GM12878 (cell line): ENCODE data around the gene DOHH. TPM values are rescaled to one million over a fixed set of nuclear protein-coding genes. Genes with fewer than 3 reads are reported as not detected.

Source experiments
- ATAC-seq: fragments of 200-7000 bp; cut with Tn5 transposase; 3 replicates; pipeline ENCODE4 v1.9.1; 2020; ENCODE audit warnings: mild to moderate bottlenecking, moderate library complexity
- BruUV-seq: library from RNA; stranded (reverse); fragments of 400-500 nt; replicated peaks from 2 replicates; lab custom pipeline; 2021; lab: Mats Ljungman, UMichigan
- CTCF ChIA-PET: fragments of 300-600 bp; sonication (Branson Sonifier 250); formaldehyde crosslinking; extraction: SDS; loops from one replicate; lab custom pipeline; 2021; ENCODE audit warnings: inconsistent platforms; lab: Yijun Ruan, JAX
- POLR2A ChIA-PET: fragments of 350-600 bp; formaldehyde crosslinking; extraction: SDS; loops from one replicate; lab custom pipeline; 2021; ENCODE audit warnings: inconsistent platforms; lab: Charles Lee
- RAD21 ChIA-PET: fragments of 300-600 bp; sonication (Branson Sonifier 250); formaldehyde crosslinking; loops from one replicate; lab custom pipeline; 2023; ENCODE audit warnings: antibody characterized with exemption; ENCODE audit not compliant: unreplicated experiment; lab: Charles Lee
- SMC1A ChIA-PET: fragments of 300-600 bp; sonication (Branson Sonifier 250); formaldehyde crosslinking; loops from one replicate; lab custom pipeline; 2023; ENCODE audit not compliant: unreplicated experiment, uncharacterized antibody; lab: Charles Lee
- DNase-seq: peaks from one replicate; pipeline ENCODE4 v3.0.0-alpha.2; 2011; ENCODE audit warnings: low read depth, low spot score
- FAIRE-seq: peaks from 3 replicates; lab custom pipeline; 2011; peaks lifted over from hg19 to GRCh38; lab: Jason Lieb, UNC
- H2AFZ ChIP-seq: 2 replicates; pipeline ENCODE4 v1.6.0; 2011; ENCODE audit warnings: low read depth, low read length, control low read depth; ENCODE audit not compliant: control insufficient read depth
- H3K27ac ChIP-seq: 2 replicates; pipeline ENCODE4 v1.5.1; 2011; ENCODE audit warnings: control low read depth; ENCODE audit not compliant: control insufficient read depth, insufficient read depth
- H3K27me3 ChIP-seq, 2 experiments: replicated peaks in 1 of 2; 2 replicates each; pipeline versions ENCODE4 v1.6.0 to v1.6.1; 2011; ENCODE audit warnings: low read length in 1 of 2; ENCODE audit not compliant: control insufficient read depth in 2 of 2, insufficient read depth in 2 of 2
- H3K36me3 ChIP-seq, 2 experiments: 2 replicates each; pipeline ENCODE4 v1.5.1; 2011; ENCODE audit warnings: low read length in 1 of 2; ENCODE audit not compliant: control insufficient read depth in 2 of 2, insufficient read depth in 2 of 2
- H3K4me1 ChIP-seq: 2 replicates; pipeline ENCODE4 v1.6.1; 2011; ENCODE audit warnings: mild to moderate bottlenecking, low read length, moderate library complexity, mixed read lengths; ENCODE audit not compliant: control insufficient read depth, insufficient read depth
- H3K4me2 ChIP-seq: 2 replicates; pipeline ENCODE4 v1.6.0; 2011; ENCODE audit warnings: control low read depth; ENCODE audit not compliant: control insufficient read depth, insufficient read depth
- H3K4me3 ChIP-seq: fragments of 200-600 bp; sonication (generic); 2 replicates; pipeline ENCODE4 v1.5.1; 2016
- H3K79me2 ChIP-seq: 2 replicates; pipeline ENCODE4 v1.6.0; 2011; ENCODE audit warnings: low read length; ENCODE audit not compliant: control insufficient read depth, insufficient read depth
- H3K9ac ChIP-seq: 2 replicates; pipeline ENCODE4 v1.8.0; 2011; ENCODE audit warnings: low read length, control low read depth, mixed read lengths; ENCODE audit not compliant: control insufficient read depth, insufficient read depth
- H3K9me3 ChIP-seq: replicated peaks from 3 replicates; pipeline ENCODE4 v1.5.1; 2011; ENCODE audit warnings: mild to moderate bottlenecking, low read length; ENCODE audit not compliant: control insufficient read depth, insufficient read depth
- H4K20me1 ChIP-seq: 2 replicates; pipeline ENCODE4 v1.6.0; 2011; ENCODE audit not compliant: control insufficient read depth, insufficient read depth
- SPI1 ChIP-seq: IDR thresholded peaks from 2 replicates; pipeline ENCODE4 v1.6.1; 2011; ENCODE audit warnings: low read depth, mild to moderate bottlenecking, low read length, moderate library complexity, borderline replicate concordance; ENCODE audit not compliant: insufficient read depth
- TAF1 ChIP-seq: IDR thresholded peaks from 2 replicates; pipeline ENCODE4 v1.6.1; 2011; ENCODE audit warnings: mild to moderate bottlenecking, low read depth, low read length, borderline replicate concordance
- ZNF24 ChIP-seq: fragments of 450-650 bp; IDR thresholded peaks from 2 replicates; pipeline ENCODE4 v1.6.1; 2017; ENCODE audit warnings: antibody characterized with exemption, mild to moderate bottlenecking
- ZNF274 ChIP-seq: IDR thresholded peaks from one replicate; pipeline ENCODE4 v1.8.0; 2011; ENCODE audit not compliant: insufficient read length, insufficient read depth
- WGBS: methylation state at CpG from one replicate; pipeline ENCODE4 v1.1.6; 2016; ENCODE audit warnings: low lambda C conversion rate; ENCODE audit not compliant: insufficient replicate concordance, insufficient coverage; ENCODE audit errors: missing lambda C conversion rate; 5-methylcytosine and 5-hydroxymethylcytosine counted together
- in situ Hi-C: fragments of 300-500 bp; cut with MboI; formaldehyde crosslinking; loops from 9 replicates; pipeline ENCODE4 v1.14.3; 2018; ENCODE audit warnings: mixed read lengths
- intact Hi-C: fragments of 100-400 bp; cut with micrococcal nuclease; formaldehyde crosslinking; loops from one replicate; pipeline ENCODE4 v1.14.2; 2022; ENCODE audit not compliant: unreplicated experiment
- polyA plus RNA-seq, 11 experiments: library from polyadenylated mRNA; depleted of rRNA in 4 of 11; unstranded in 6 of 11; stranded (reverse) in 5 of 11; fragments of >200 nt; fragmentation: Nextera tagmentation in 4 of 11; fragmentation: Illumina TruSeq in 1 of 11; extraction: Ambion mirVana in 4 of 11; extraction: Trizol in 1 of 11; gene quantifications; 1 replicate in 1 of 11; 2 replicates in 10 of 11; pipeline versions ENCODE4 v1.2.1 to v1.2.3, GENCODE V29; 2011 to 2016; ENCODE audit warnings: inconsistent platforms in 2 of 11, missing spikeins in 2 of 11, low read depth in 1 of 11
- total RNA-seq, 4 experiments: library from RNA; depleted of rRNA in 3 of 4; stranded (reverse); fragments of >200 nt in 3 of 4; fragmentation: Illumina TruSeq in 1 of 4; extraction: Trizol in 1 of 4; gene quantifications; 2 replicates each; pipeline versions ENCODE4 v1.2.1 to v1.2.3, GENCODE V29; 2013 to 2021

DOHH gene
- total and polyA plus RNA-seq, 10 of the 15 experiments (the other 5 are each of a cell fraction or from before 2014, with no cell fraction given): 0.11 to 28.6 (median 11.7) TPM

DNA sequence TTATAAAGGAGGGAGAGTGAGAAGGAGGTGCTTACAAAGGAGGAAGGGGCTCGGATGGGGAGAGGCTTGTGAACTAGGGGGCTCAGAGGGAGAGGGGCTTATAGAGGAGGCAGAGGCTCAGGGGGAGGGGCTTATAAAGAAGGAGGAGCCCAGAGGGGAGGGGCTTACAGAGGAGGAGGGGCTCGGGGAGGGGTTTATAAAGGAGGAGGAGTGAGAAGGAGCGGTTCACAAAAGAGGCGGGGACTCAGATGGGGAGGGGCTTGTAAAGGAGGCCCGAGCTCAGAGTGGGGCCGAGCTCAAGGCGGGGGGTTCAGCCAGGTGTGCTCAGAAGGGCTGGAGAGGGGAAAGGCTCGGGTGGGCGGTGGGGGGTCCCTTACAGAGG, 20.6 kb downstream of the DOHH start (continued):
- TF ChIP-seq ZNF274 (no peak), TAF1 (no peak), SPI1 (no peak)

DNA sequence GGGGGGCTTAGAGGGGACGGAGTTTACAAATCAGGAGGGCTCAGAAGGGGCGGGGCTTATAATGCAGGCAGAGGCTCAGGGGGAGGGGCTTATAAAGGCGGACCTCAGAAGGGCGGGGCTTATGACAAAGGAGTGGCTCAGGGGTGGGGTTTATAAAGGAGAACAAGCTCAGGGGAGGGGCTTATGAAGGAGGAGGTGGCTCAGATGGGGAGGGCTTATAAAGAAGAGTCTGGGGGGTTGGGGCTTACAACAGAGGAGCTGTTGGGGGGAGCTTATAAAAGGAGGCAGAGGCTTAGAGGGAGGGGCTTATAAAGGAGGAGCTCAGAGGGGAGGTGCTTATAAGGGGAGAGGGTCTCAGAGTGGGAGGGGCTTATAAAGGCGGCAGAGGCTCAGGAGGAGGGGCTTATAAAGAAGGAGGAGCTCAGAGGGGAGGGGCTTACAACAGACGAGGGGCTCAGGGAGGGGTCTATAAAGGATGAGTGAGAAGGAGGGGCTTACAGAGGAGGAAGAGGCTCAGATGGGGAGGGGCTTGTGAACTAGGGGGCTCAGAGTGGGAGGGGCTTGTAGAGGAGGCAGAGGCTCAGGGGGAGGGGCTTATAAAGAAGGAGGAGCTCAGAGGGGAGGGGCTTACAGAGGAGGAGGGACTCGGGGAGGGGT, 21.2 kb downstream of the DOHH start:
- no peak overlapping the region for H2AFZ ChIP-seq
- 5% methylated on average over 6 of the region's 7 CpGs for whole genome bisulfite sequencing
- H3K27me3 ChIP-seq: peaks cover 0 to 2% of the 10 kb centered on the region in 2 experiments; a peak in 3 of 4 replicates
- no peaks in the 10 kb centered on the region for H3K79me2 ChIP-seq
- ChIA-PET CTCF (interaction anchor here (0.6 to 2.1 kb wide), 4 partner anchors 10 to 175 kb away, joined by 3 to 9 read pairs (median 4); no protein-coding TSS in a partner anchor), POLR2A (interaction anchor here (0.6 kb wide), 1 partner anchor 169 kb away, joined by 3 read pairs; no protein-coding TSS in a partner anchor), RAD21 (interaction anchor here (1.0 kb wide), 1 partner anchor 203 kb away, joined by 4 read pairs; no protein-coding TSS in a partner anchor), SMC1A (no interaction called here)
- peak; percentile 67 for ATAC-seq
- H3K9me3 ChIP-seq: no peaks in the 10 kb centered on the region; the same call in 2 of the 3 replicates
- no peaks in the 10 kb centered on the region for H4K20me1 ChIP-seq
- TF ChIP-seq ZNF24: no peak
- H3K4me3 ChIP-seq: no peak overlapping the region
- intact Hi-C loops (no loop called here), in situ Hi-C loops (no loop called here)
- no peak overlapping the region for H3K27ac ChIP-seq
- H3K4me2 ChIP-seq: no peak overlapping the region
- H3K9ac ChIP-seq: no peak overlapping the region
- no peaks in the 10 kb centered on the region for H3K4me1 ChIP-seq
- no peak for FAIRE-seq
- no peaks in the 10 kb centered on the region for H3K36me3 ChIP-seq
- BruUV-seq: no TSS peak
- no peak for DNase-seq
